ENCODE measurements around the gene AMPH.

Gene AMPH

GRCh38 chr7:38463277-38464225 lies 167.6 kb downstream of the AMPH start:
- H3K9me3 ChIP-seq (ENCODE audit: control insufficient read depth, low read length), result no peaks in the 10 kb centered on the region
- no peaks in the 10 kb centered on the region for H3K4me1 ChIP-seq (ENCODE audit: control insufficient read depth, insufficient read depth, low read length, poor library complexity, severe bottlenecking)
- H3K36me3 ChIP-seq (ENCODE audit: control insufficient read depth, insufficient read depth, low read length), result no peaks in the 10 kb centered on the region
- WGBS, 2 experiments (ENCODE audit: insufficient coverage in 2 of 2), result 90% methylated on average over 7 of the region's 8 CpGs
- no peak overlapping the region for H3K4me3 ChIP-seq (ENCODE audit: extremely low read depth, insufficient read depth, low read length, poor library complexity, severe bottlenecking)
- H3K27ac ChIP-seq (ENCODE audit: low read depth, low read length, severe bottlenecking), result no peak overlapping the region

- H3K36me3 ChIP-seq (ENCODE audit: control insufficient read depth, insufficient read depth, low read length), result no peaks in the 10 kb centered on the region
- 94 to 95% methylated on average over 11 of the region's 11 CpGs for WGBS, 2 experiments (ENCODE audit: insufficient coverage in 2 of 2)
- H3K4me3 ChIP-seq (ENCODE audit: extremely low read depth, insufficient read depth, low read length, poor library complexity, severe bottlenecking), result no peak overlapping the region
- H3K9me3 ChIP-seq (ENCODE audit: control insufficient read depth, low read length), result no peaks in the 10 kb centered on the region
- no peaks in the 10 kb centered on the region for H3K4me1 ChIP-seq (ENCODE audit: control insufficient read depth, insufficient read depth, low read length, poor library complexity, severe bottlenecking)
- no peak overlapping the region for H3K27ac ChIP-seq (ENCODE audit: low read depth, low read length, severe bottlenecking)
Observed at GRCh38 chr7:38462819-38463218, 168.4 kb downstream of the AMPH start.

- 80% methylated on average over 1 to 5 of the region's 7 CpGs for WGBS, 2 experiments (ENCODE audit: insufficient coverage in 2 of 2)
Observed at GRCh38 chr7:38461887-38462286, 169.3 kb downstream of the AMPH start.

DNA sequence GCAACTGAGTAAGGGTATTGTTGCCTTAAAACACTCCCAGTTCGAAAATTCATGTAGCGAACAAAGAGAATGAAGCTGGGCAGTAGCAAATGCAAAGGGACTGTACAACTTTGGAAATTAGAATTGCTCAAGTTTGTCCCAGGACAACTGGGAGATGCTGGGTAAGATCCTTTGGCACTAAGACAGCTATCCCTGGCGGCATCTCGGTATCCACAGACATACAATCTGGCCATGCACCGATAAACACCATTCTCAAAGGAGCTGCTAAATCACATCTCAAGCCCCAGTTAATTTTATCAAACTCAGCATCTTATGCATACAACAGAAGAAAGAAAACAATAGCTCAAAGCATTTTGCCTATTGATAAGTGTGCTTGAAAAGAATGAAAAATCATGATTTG lies 177.3 kb downstream of the AMPH start:
- 83 to 92% methylated on average over 3 to 5 of the region's 5 CpGs for WGBS, 2 experiments (ENCODE audit: insufficient coverage in 2 of 2)
- peaks cover 2% of the 10 kb centered on the region for H3K4me1 ChIP-seq (ENCODE audit: control insufficient read depth, insufficient read depth, low read length, poor library complexity, severe bottlenecking)
- no peak overlapping the region for H3K27ac ChIP-seq (ENCODE audit: low read depth, low read length, severe bottlenecking)
- H3K9me3 ChIP-seq (ENCODE audit: control insufficient read depth, low read length), result no peaks in the 10 kb centered on the region
- no peaks in the 10 kb centered on the region for H3K36me3 ChIP-seq (ENCODE audit: control insufficient read depth, insufficient read depth, low read length)
- H3K4me3 ChIP-seq (ENCODE audit: extremely low read depth, insufficient read depth, low read length, poor library complexity, severe bottlenecking), result no peak overlapping the region

More at GRCh38 chr7:38461887-38462286, 169.3 kb downstream of the AMPH start:
- Histone ChIP-seq H3K27ac (ENCODE audit: low read depth, low read length, severe bottlenecking) (no peak overlapping the region), H3K36me3 (ENCODE audit: control insufficient read depth, insufficient read depth, low read length) (no peaks in the 10 kb centered on the region), H3K4me1 (ENCODE audit: control insufficient read depth, insufficient read depth, low read length, poor library complexity, severe bottlenecking) (no peaks in the 10 kb centered on the region), H3K4me3 (ENCODE audit: extremely low read depth, insufficient read depth, low read length, poor library complexity, severe bottlenecking) (no peak overlapping the region), H3K9me3 (ENCODE audit: control insufficient read depth, low read length) (no peaks in the 10 kb centered on the region)

DNA sequence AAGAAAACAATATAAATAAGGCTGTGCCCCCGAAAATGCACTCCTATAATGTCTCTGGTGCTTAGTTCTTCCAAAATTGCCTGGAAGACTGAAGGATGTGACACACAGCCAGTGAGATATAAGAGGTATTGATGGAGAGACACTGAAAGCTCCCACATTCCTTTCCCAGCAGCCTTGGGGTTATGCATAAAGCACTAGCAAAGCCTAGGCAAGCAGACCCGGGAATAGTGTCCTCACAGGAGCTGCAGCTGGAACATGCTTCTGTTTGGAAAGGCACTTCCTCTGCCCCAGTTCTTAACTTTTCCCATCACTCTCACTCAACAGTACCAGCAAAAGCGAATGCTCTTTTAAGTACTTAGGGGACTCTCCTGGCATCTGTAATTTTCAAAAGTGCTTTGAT lies 178.0 kb downstream of the AMPH start:
- no peaks in the 10 kb centered on the region for H3K9me3 ChIP-seq (ENCODE audit: control insufficient read depth, low read length)
- no peak overlapping the region for H3K4me3 ChIP-seq (ENCODE audit: extremely low read depth, insufficient read depth, low read length, poor library complexity, severe bottlenecking)
- peaks cover 2% of the 10 kb centered on the region for H3K4me1 ChIP-seq (ENCODE audit: control insufficient read depth, insufficient read depth, low read length, poor library complexity, severe bottlenecking)
- 67 to 73% methylated on average over 2 of the region's 3 CpGs for WGBS, 2 experiments (ENCODE audit: insufficient coverage in 2 of 2)
- H3K27ac ChIP-seq (ENCODE audit: low read depth, low read length, severe bottlenecking), result no peak overlapping the region
- no peaks in the 10 kb centered on the region for H3K36me3 ChIP-seq (ENCODE audit: control insufficient read depth, insufficient read depth, low read length)

DNA sequence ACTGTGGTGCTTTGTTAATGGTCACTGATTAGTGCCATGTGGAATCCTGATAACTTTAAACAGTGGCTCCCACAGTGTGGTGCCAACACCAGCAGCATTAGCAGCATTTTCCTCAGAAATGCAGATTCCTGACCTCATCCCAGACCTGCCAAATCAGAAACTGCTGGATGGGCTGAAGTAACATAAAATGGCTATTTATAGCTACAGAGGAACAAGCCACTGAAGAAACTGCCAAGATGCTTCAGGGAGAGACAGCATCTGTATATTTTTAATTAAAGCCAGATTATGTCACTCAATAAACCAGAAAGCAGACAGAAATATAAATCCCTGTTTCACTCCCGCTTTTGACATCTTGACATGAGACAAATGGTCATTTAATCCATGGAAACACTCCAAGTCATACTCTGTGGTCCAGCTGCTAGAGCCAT lies 178.5 kb downstream of the AMPH start:
- WGBS, 2 experiments (ENCODE audit: insufficient coverage in 2 of 2), result 86 to 89% methylated on average over 1 of the region's 1 CpG
- peaks cover 2% of the 10 kb centered on the region for H3K4me1 ChIP-seq (ENCODE audit: control insufficient read depth, insufficient read depth, low read length, poor library complexity, severe bottlenecking)

GRCh38 chr7:38451840-38452239 lies 179.3 kb downstream of the AMPH start:
- Histone ChIP-seq H3K27ac (ENCODE audit: low read depth, low read length, severe bottlenecking) (no peak overlapping the region), H3K4me3 (ENCODE audit: extremely low read depth, insufficient read depth, low read length, poor library complexity, severe bottlenecking) (no peak overlapping the region), H3K4me1 (ENCODE audit: control insufficient read depth, insufficient read depth, low read length, poor library complexity, severe bottlenecking) (peaks cover 2% of the 10 kb centered on the region), H3K9me3 (ENCODE audit: control insufficient read depth, low read length) (no peaks in the 10 kb centered on the region), H3K36me3 (ENCODE audit: control insufficient read depth, insufficient read depth, low read length) (no peaks in the 10 kb centered on the region)
- 60% methylated on average over 1 of the region's 2 CpGs; no CpG with 5 or more reads in 1 of the 2 experiments for WGBS, 2 experiments (ENCODE audit: insufficient coverage in 2 of 2)

More for the DNA sequence above, 178.5 kb downstream of the AMPH start:
- Histone ChIP-seq H3K4me3 (ENCODE audit: extremely low read depth, insufficient read depth, low read length, poor library complexity, severe bottlenecking) (no peak overlapping the region), H3K27ac (ENCODE audit: low read depth, low read length, severe bottlenecking) (no peak overlapping the region), H3K9me3 (ENCODE audit: control insufficient read depth, low read length) (no peaks in the 10 kb centered on the region), H3K36me3 (ENCODE audit: control insufficient read depth, insufficient read depth, low read length) (no peaks in the 10 kb centered on the region)

DNA sequence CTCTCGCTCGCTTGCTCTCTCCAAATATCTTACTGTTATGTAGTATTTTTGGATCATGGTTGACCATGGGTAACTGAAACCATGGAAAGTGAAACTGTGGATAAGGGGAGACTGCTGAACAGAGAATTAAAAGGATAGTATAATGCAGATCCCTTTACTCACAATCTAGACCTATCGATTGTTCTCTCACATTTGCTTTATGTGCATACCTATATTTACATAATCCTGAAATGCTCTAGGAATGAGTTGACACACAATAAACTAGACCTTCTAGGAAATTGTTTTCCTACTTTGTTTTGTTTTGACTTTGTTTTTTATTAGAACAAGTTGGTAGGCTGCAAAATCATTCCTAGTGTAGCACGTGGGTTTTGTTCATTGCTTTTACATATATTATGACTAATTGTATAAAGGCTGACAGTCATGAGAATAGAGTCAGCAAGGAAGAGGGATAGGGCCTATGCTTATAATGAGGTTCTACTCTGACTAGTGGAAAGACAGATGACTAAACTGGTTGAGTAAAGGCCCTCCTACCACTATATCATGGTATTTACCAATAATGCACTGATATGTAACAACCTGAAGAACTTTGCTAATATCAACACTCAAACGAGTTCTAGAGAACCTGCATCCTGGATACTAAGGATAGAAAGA lies 182.5 kb downstream of the AMPH start:
- H3K27ac ChIP-seq (ENCODE audit: low read depth, low read length, severe bottlenecking), result no peak overlapping the region
- H3K9me3 ChIP-seq (ENCODE audit: control insufficient read depth, low read length), result no peaks in the 10 kb centered on the region
- H3K4me3 ChIP-seq (ENCODE audit: extremely low read depth, insufficient read depth, low read length, poor library complexity, severe bottlenecking), result no peak overlapping the region
- H3K4me1 ChIP-seq (ENCODE audit: control insufficient read depth, insufficient read depth, low read length, poor library complexity, severe bottlenecking), result peaks cover 2% of the 10 kb centered on the region
- no peaks in the 10 kb centered on the region for H3K36me3 ChIP-seq (ENCODE audit: control insufficient read depth, insufficient read depth, low read length)
- 60% methylated on average over 1 of the region's 5 CpGs; no CpG with 5 or more reads in 1 of the 2 experiments for WGBS, 2 experiments (ENCODE audit: insufficient coverage in 2 of 2)

GRCh38 chr7:38448054-38448453 lies 183.1 kb downstream of the AMPH start:
- Histone ChIP-seq H3K4me3 (ENCODE audit: extremely low read depth, insufficient read depth, low read length, poor library complexity, severe bottlenecking) (no peak overlapping the region), H3K4me1 (ENCODE audit: control insufficient read depth, insufficient read depth, low read length, poor library complexity, severe bottlenecking) (peaks cover 2% of the 10 kb centered on the region)
- 86 to 91% methylated on average over 1 of the region's 2 CpGs for WGBS, 2 experiments (ENCODE audit: insufficient coverage in 2 of 2)

DNA sequence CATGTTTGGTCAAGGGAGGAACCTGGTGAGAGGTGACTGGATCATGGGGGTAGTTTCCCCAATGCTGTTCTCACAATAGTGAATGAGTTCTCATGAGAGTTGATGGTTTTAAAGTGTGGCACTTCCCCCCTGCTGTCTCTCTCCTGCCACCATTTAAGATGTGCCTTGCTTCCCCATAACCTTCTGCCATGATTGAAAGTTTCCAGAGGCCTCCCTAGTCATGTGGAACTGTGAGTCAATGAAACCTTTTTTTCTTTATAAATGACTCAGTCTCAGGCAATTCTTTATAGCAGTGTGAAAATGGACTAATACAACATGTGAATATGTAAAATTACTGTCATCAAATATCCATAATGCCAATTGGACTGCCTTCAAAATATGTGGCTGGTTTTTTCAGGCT lies 192.2 kb downstream of the AMPH start:
- Histone ChIP-seq H3K4me3 (ENCODE audit: extremely low read depth, insufficient read depth, low read length, poor library complexity, severe bottlenecking) (no peak overlapping the region), H3K4me1 (ENCODE audit: control insufficient read depth, insufficient read depth, low read length, poor library complexity, severe bottlenecking) (no peaks in the 10 kb centered on the region), H3K27ac (ENCODE audit: low read depth, low read length, severe bottlenecking) (no peak overlapping the region), H3K36me3 (ENCODE audit: control insufficient read depth, insufficient read depth, low read length) (no peaks in the 10 kb centered on the region), H3K9me3 (ENCODE audit: control insufficient read depth, low read length) (no peaks in the 10 kb centered on the region)

More at GRCh38 chr7:38448054-38448453, 183.1 kb downstream of the AMPH start:
- Histone ChIP-seq H3K36me3 (ENCODE audit: control insufficient read depth, insufficient read depth, low read length) (no peaks in the 10 kb centered on the region), H3K27ac (ENCODE audit: low read depth, low read length, severe bottlenecking) (no peak overlapping the region), H3K9me3 (ENCODE audit: control insufficient read depth, low read length) (no peaks in the 10 kb centered on the region)

GRCh38 chr7:38432671-38433070 lies 198.5 kb downstream of the AMPH start:
- Histone ChIP-seq H3K4me1 (ENCODE audit: control insufficient read depth, insufficient read depth, low read length, poor library complexity, severe bottlenecking) (no peaks in the 10 kb centered on the region), H3K9me3 (ENCODE audit: control insufficient read depth, low read length) (no peaks in the 10 kb centered on the region), H3K36me3 (ENCODE audit: control insufficient read depth, insufficient read depth, low read length) (no peaks in the 10 kb centered on the region), H3K27ac (ENCODE audit: low read depth, low read length, severe bottlenecking) (no peak overlapping the region), H3K4me3 (ENCODE audit: extremely low read depth, insufficient read depth, low read length, poor library complexity, severe bottlenecking) (no peak overlapping the region)
- 78 to 90% methylated on average over 1 to 2 of the region's 3 CpGs for WGBS, 2 experiments (ENCODE audit: insufficient coverage in 2 of 2)
